ENCODE data around the gene NCF2. TPM values are rescaled to one million over a fixed set of nuclear protein-coding genes. Genes with fewer than 3 reads are reported as not detected.

NCF2 gene
- total RNA-seq, 1 experiment from 2014 or later: 0.10 TPM

GRCh38 chr1:183580281-183580682 is 10.0 kb downstream of the NCF2 start:
- CTCF ChIA-PET: interaction anchor here (0.7 kb wide), 1 partner anchor 88 kb away, joined by 4 read pairs; no protein-coding TSS in a partner anchor

GRCh38 chr1:183578856-183579255 is 11.4 kb downstream of the NCF2 start:
- DNase-seq (ENCODE audit: low read depth, low spot score): no peak
- no peak for ATAC-seq
- Histone ChIP-seq H3K27ac (ENCODE audit: low read length) (no peak overlapping the region), H3K4me3 (ENCODE audit: low read depth in 2 of 2, low read length in 2 of 2) (no peak overlapping the region), H3K27me3 (ENCODE audit: control insufficient read depth, insufficient read depth, low read length) (no peaks in the 10 kb centered on the region), H3K9me3 (ENCODE audit: control insufficient read depth, insufficient read depth, low read depth, low read length) (no peaks in the 10 kb centered on the region), H3K36me3 (ENCODE audit: control insufficient read depth, insufficient read depth, low read length) (no peaks in the 10 kb centered on the region), H3K4me1 (ENCODE audit: control insufficient read depth, insufficient read depth, low read length) (no peaks in the 10 kb centered on the region)
- no TSS peak for BruUV-seq (replicated peaks)
- ChIA-PET CTCF (no interaction called here), POLR2A (no interaction called here)
- TF ChIP-seq TCF7L2 (IDR thresholded peaks at IDR 0.05; ENCODE audit: low read depth, low read length) (no peak), SIN3A (IDR thresholded peaks at IDR 0.05; ENCODE audit: borderline replicate concordance, insufficient read depth, low read depth, low read length) (no peak), REST (IDR thresholded peaks at IDR 0.05; ENCODE audit: insufficient read depth in 1 of 2, low read depth in 2 of 2, low read length in 1 of 2) (no peak), CTCF (IDR thresholded peaks at IDR 0.05) (no peak), POLR2AphosphoS5 (IDR thresholded peaks at IDR 0.05; ENCODE audit: low read depth, low read length) (no peak)
- in situ Hi-C loops (cut with HindIII; ENCODE audit: low pct_unique_long_range_greater_than_20kb, low sequenced_read_pairs) (no loop called here), intact Hi-C loops (cut with micrococcal nuclease; ENCODE audit: unreplicated experiment) (no loop called here)

More at GRCh38 chr1:183580281-183580682, 10.0 kb downstream of the NCF2 start:
- H3K4me3 ChIP-seq (ENCODE audit: low read depth in 2 of 2, low read length in 2 of 2): no peak overlapping the region
- BruUV-seq (replicated peaks): no TSS peak
- DNase-seq (ENCODE audit: low read depth, low spot score) (peak; percentile 33), ATAC-seq (peak; percentile 87)
- in situ Hi-C loops (cut with HindIII; ENCODE audit: low pct_unique_long_range_greater_than_20kb, low sequenced_read_pairs) (no loop called here), intact Hi-C loops (cut with micrococcal nuclease; ENCODE audit: unreplicated experiment) (no loop called here)
- H3K27ac ChIP-seq (ENCODE audit: low read length): no peak overlapping the region
- POLR2A ChIA-PET: no interaction called here
- no peaks in the 10 kb centered on the region for H3K36me3 ChIP-seq (ENCODE audit: control insufficient read depth, insufficient read depth, low read length)
- H3K4me1 ChIP-seq (ENCODE audit: control insufficient read depth, insufficient read depth, low read length): no peaks in the 10 kb centered on the region
- H3K9me3 ChIP-seq (ENCODE audit: control insufficient read depth, insufficient read depth, low read depth, low read length): no peaks in the 10 kb centered on the region
- H3K27me3 ChIP-seq (ENCODE audit: control insufficient read depth, insufficient read depth, low read length): no peaks in the 10 kb centered on the region
- no peak for TF ChIP-seq TCF7L2 (IDR thresholded peaks at IDR 0.05; ENCODE audit: low read depth, low read length)
- TF ChIP-seq REST (IDR thresholded peaks at IDR 0.05; ENCODE audit: insufficient read depth in 1 of 2, low read depth in 2 of 2, low read length in 1 of 2): no peak
- no peak; the same call in 1 of the 2 replicates for TF ChIP-seq CTCF (IDR thresholded peaks at IDR 0.05)
- no peak for TF ChIP-seq SIN3A (IDR thresholded peaks at IDR 0.05; ENCODE audit: borderline replicate concordance, insufficient read depth, low read depth, low read length)
- TF ChIP-seq POLR2AphosphoS5 (IDR thresholded peaks at IDR 0.05; ENCODE audit: low read depth, low read length): no peak

Data from Panc1 (cell line).